ENCODE results near the gene FAM20C. TPM values are rescaled to one million over a fixed set of nuclear protein-coding genes. Genes with fewer than 3 reads are reported as not detected.
"Not testable (repeated sequence)": the region's sequence is repeated elsewhere in the genome, so short reads cannot be mapped to it uniquely, and the experiment has no call there.

Gene FAM20C
- total RNA-seq, 1 experiment from 2014 or later: 87.9 TPM

DNA sequence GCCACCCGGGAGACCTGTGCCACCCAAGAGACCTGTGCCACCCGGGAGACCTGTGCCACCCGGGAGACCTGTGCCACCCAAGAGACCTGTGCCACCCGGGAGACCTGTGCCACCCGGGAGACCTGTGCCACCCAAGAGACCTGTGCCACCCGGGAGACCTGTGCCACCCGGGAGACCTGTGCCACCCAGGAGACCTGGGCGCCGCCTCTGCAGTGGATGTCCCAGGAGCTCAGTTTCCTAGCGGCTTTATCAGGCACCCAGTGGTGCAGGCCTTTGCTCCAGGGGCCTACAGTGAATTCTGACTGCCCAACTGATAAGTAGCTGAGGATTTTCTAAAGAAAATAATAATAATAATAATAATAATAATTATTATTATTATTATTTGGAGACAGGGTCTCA, 51.2 kb downstream of the FAM20C start:
- H3K79me2 ChIP-seq (ENCODE audit: low read length); H3K4me2 ChIP-seq (ENCODE audit: low read length); H4K20me1 ChIP-seq (ENCODE audit: low read length); H3K9me3 ChIP-seq (ENCODE audit: low read length); H3K4me1 ChIP-seq (ENCODE audit: insufficient read depth, low read length); H3K27ac ChIP-seq (ENCODE audit: low read length); BruUV-seq (replicated peaks); H3K36me3 ChIP-seq (ENCODE audit: low read depth, low read length); ATAC-seq; H3K9me2 ChIP-seq (replicated peaks; ENCODE audit: low read length); DNase-seq; H3F3A ChIP-seq (ENCODE audit: low read length, unreplicated experiment); POLR2A ChIA-PET (ENCODE audit: unreplicated experiment); H2AFZ ChIP-seq (ENCODE audit: low read length); intact Hi-C loops (cut with micrococcal nuclease); H3K4me3 ChIP-seq (ENCODE audit: low read length); H3K9ac ChIP-seq (ENCODE audit: low read length); CTCF ChIA-PET; H3K27me3 ChIP-seq (ENCODE audit: low read length): not testable (repeated sequence)

DNA sequence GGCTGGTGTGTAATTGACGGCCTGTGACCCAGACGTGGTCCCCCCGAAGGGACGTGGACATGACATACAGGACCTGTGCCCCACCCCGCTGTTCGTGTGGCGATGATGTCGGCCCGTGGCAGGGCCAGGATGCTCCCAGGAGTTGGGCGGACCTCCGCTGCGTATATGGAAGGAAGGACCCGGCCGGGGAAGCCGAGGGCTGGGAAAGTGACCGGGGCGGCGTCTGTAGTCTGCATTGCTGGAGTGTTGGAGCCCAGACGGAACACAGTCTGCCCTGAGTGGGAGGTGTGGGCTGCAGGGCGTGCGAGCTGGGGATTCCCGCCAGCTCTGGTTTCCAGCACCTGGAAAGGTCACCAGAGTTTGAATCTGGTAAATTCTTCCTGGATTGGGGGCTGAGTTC, 52.6 kb downstream of the FAM20C start:
- Histone ChIP-seq H3K4me2 (ENCODE audit: low read length) (no peak overlapping the region), H3K4me3 (ENCODE audit: low read length) (no peak overlapping the region), H3F3A (ENCODE audit: low read length, unreplicated experiment) (no peaks in the 10 kb centered on the region), H3K27ac (ENCODE audit: low read length) (no peak overlapping the region), H4K20me1 (ENCODE audit: low read length) (peaks cover 3% of the 10 kb centered on the region; the same call in 1 of the 2 replicates), H3K27me3 (ENCODE audit: low read length) (no peaks in the 10 kb centered on the region), H3K4me1 (ENCODE audit: insufficient read depth, low read length) (no peaks in the 10 kb centered on the region), H3K36me3 (ENCODE audit: low read depth, low read length) (no peaks in the 10 kb centered on the region; the same call in 1 of the 2 replicates), H3K9me2 (replicated peaks; ENCODE audit: low read length) (no peaks in the 10 kb centered on the region), H3K9me3 (ENCODE audit: low read length) (no peaks in the 10 kb centered on the region), H3K79me2 (ENCODE audit: low read length) (0 out of 2 replicates have a peak, but pooled peaks cover 3% of the 10 kb centered on the region), H3K9ac (ENCODE audit: low read length) (no peak overlapping the region), H2AFZ (ENCODE audit: low read length) (no peak overlapping the region)
- ChIA-PET CTCF (no interaction called here), POLR2A (ENCODE audit: unreplicated experiment) (no interaction called here)
- DNase-seq (no peak), ATAC-seq (no peak)
- TF ChIP-seq EZH2 (IDR thresholded peaks at IDR 0.05; ENCODE audit: low read length, unreplicated experiment): no peak
- no peak for TF ChIP-seq EZH2phosphoT487 (IDR thresholded peaks at IDR 0.05; ENCODE audit: borderline replicate concordance, low read length)
- TF ChIP-seq, protein P1, sequence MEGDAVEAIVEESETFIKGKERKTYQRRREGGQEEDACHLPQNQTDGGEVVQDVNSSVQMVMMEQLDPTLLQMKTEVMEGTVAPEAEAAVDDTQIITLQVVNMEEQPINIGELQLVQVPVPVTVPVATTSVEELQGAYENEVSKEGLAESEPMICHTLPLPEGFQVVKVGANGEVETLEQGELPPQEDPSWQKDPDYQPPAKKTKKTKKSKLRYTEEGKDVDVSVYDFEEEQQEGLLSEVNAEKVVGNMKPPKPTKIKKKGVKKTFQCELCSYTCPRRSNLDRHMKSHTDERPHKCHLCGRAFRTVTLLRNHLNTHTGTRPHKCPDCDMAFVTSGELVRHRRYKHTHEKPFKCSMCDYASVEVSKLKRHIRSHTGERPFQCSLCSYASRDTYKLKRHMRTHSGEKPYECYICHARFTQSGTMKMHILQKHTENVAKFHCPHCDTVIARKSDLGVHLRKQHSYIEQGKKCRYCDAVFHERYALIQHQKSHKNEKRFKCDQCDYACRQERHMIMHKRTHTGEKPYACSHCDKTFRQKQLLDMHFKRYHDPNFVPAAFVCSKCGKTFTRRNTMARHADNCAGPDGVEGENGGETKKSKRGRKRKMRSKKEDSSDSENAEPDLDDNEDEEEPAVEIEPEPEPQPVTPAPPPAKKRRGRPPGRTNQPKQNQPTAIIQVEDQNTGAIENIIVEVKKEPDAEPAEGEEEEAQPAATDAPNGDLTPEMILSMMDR (conservative IDR thresholded peaks at IDR 0.05; ENCODE audit: low read depth, low read length): no peak
- no TSS peak for BruUV-seq (replicated peaks)
- intact Hi-C loops (cut with micrococcal nuclease): no loop called here

DNA sequence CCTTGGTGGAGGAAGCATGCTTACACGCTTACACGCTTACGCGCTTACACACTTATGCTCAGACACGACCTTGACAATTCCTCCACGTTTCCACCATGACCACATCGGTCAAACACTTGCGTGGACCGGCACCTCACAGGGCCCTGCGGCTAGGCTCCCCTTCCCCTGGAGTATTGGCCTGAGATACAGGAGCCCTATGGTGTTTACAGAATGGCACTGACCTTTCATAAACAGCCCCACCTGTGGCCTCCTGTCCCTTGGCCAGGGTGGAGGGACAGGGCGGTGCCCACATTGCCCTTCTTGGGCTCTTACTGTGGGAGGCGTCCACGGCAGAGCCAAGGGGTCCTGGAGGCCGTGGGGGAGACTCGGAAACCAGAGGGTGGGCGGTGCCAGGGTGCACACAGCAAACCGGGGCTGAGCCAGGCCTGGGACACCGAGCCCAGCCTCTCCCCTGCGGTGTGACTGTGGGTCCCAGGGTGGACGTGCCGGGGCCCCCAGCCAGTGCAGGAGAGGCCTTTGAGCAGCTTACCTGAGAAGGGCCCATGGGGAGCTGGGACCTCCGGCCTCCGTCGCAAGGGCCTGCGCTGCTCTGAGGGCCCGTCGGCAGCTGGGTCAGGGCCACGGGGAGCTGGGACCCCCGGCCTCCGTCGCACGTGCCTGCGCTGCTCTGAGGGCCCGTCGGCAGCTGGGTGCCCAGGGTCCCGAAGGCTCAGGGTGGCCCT, 53.4 kb downstream of the FAM20C start:
- H4K20me1 ChIP-seq (ENCODE audit: low read length): no peaks in the 10 kb centered on the region
- no peak overlapping the region for H3K27ac ChIP-seq (ENCODE audit: low read length)
- ATAC-seq (no peak), DNase-seq (no peak)
- H3K9me2 ChIP-seq (replicated peaks; ENCODE audit: low read length): no peaks in the 10 kb centered on the region
- H3K4me2 ChIP-seq (ENCODE audit: low read length): no peak overlapping the region
- H3K79me2 ChIP-seq (ENCODE audit: low read length): no peaks in the 10 kb centered on the region
- no peaks in the 10 kb centered on the region for H3F3A ChIP-seq (ENCODE audit: low read length, unreplicated experiment)
- H3K36me3 ChIP-seq (ENCODE audit: low read depth, low read length): no peaks in the 10 kb centered on the region; the same call in 1 of the 2 replicates
- H3K9me3 ChIP-seq (ENCODE audit: low read length): no peaks in the 10 kb centered on the region
- no peaks in the 10 kb centered on the region for H3K4me1 ChIP-seq (ENCODE audit: insufficient read depth, low read length)
- intact Hi-C loops (cut with micrococcal nuclease): no loop called here
- BruUV-seq (replicated peaks): no TSS peak
- H3K27me3 ChIP-seq (ENCODE audit: low read length): no peaks in the 10 kb centered on the region
- H2AFZ ChIP-seq (ENCODE audit: low read length): no peak overlapping the region
- POLR2A ChIA-PET (ENCODE audit: unreplicated experiment): no interaction called here
- TF ChIP-seq, protein P1 (conservative IDR thresholded peaks at IDR 0.05; ENCODE audit: low read depth, low read length): no peak
- no peak for TF ChIP-seq EZH2 (IDR thresholded peaks at IDR 0.05; ENCODE audit: low read length, unreplicated experiment)
- TF ChIP-seq EZH2phosphoT487 (IDR thresholded peaks at IDR 0.05; ENCODE audit: borderline replicate concordance, low read length): no peak
- H3K4me3 ChIP-seq (ENCODE audit: low read length): no peak overlapping the region
- H3K9ac ChIP-seq (ENCODE audit: low read length): no peak overlapping the region
- CTCF ChIA-PET: no interaction called here

Measured in PC-3 (cell line).